HCT116 (cell line): Measurements from ENCODE around the gene HMGCLL1.

ENCODE experiments used
- POLR2A ChIP-seq: IDR thresholded peaks from 2 replicates; pipeline ENCODE4 v1.7.0; 2011; ENCODE audit warnings: borderline replicate concordance; ENCODE audit not compliant: insufficient read depth, insufficient read length; ENCODE audit errors: extremely low read depth
- POLR2AphosphoS5 ChIP-seq: IDR thresholded peaks from 2 replicates; pipeline ENCODE4 v1.6.1; 2011; ENCODE audit warnings: mild to moderate bottlenecking, low read depth, low read length, moderate library complexity
- TF ChIP-seq, protein P1 (sequence below), 3 experiments: fragments of 200-600 bp in 1 of 3; sonication (generic) in 1 of 3; IDR thresholded peaks in 2 of 3; conservative IDR thresholded peaks in 1 of 3; 2 replicates each; pipeline ENCODE4 v1.5.1; 2012 to 2017; ENCODE audit warnings: low read depth in 2 of 3, low read length in 2 of 3, antibody characterized with exemption in 1 of 3, borderline replicate concordance in 1 of 3, control low read depth in 1 of 3, mild to moderate bottlenecking in 1 of 3, mixed read lengths in 1 of 3, mixed run types in 1 of 3, moderate library complexity in 1 of 3; ENCODE audit not compliant: insufficient read depth in 1 of 3

DNA sequence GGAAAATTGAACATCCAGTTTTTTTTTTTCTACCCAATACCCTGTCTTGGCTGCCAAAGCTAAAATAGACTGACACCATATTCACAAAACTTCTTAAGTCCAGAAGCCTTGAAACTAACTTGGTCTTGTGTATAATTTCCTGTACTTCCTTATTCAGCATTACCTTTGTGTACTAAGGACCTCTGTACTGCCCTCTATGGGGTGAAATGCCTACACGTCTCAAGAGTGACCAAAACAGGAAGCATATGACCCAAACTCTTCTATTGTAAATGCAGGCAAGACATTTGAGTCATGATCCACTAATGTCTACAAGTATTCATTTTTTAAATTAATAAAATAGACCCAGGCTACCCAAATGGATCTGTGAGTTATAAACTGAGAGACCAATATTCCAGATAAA lies 50.4 kb downstream of the HMGCLL1 start:
- TF ChIP-seq POLR2AphosphoS5 (no peak), POLR2A (no peak)
- TF ChIP-seq, protein P1, sequence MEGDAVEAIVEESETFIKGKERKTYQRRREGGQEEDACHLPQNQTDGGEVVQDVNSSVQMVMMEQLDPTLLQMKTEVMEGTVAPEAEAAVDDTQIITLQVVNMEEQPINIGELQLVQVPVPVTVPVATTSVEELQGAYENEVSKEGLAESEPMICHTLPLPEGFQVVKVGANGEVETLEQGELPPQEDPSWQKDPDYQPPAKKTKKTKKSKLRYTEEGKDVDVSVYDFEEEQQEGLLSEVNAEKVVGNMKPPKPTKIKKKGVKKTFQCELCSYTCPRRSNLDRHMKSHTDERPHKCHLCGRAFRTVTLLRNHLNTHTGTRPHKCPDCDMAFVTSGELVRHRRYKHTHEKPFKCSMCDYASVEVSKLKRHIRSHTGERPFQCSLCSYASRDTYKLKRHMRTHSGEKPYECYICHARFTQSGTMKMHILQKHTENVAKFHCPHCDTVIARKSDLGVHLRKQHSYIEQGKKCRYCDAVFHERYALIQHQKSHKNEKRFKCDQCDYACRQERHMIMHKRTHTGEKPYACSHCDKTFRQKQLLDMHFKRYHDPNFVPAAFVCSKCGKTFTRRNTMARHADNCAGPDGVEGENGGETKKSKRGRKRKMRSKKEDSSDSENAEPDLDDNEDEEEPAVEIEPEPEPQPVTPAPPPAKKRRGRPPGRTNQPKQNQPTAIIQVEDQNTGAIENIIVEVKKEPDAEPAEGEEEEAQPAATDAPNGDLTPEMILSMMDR (IDR thresholded peaks at IDR 0.05 in 2 of 3, conservative IDR thresholded peaks at IDR 0.05 in 1 of 3; ENCODE audit: borderline replicate concordance in 1 of 3, insufficient read depth in 1 of 3, low read depth in 2 of 3, low read length in 2 of 3), result peak; percentile 21 to 66 (median 65); a peak in 5 of 6 replicates
